LHCN-M2 (cell line): ENCODE results near the gene CREBRF. TPM values are rescaled to one million over a fixed set of nuclear protein-coding genes. Genes with fewer than 3 reads are reported as not detected.
"Not testable (repeated sequence)": the region's sequence is repeated elsewhere in the genome, so short reads cannot be mapped to it uniquely, and the experiment has no call there.

ENCODE experiments used
- DNase-seq: peaks from one replicate; pipeline ENCODE4 v3.0.0-alpha.2; 2012; ENCODE audit warnings: low read depth
- total RNA-seq: library from RNA; depleted of rRNA; stranded (reverse); fragments of >200 nt; gene quantifications from 2 replicates; pipeline ENCODE4 v1.2.3, GENCODE V29; 2014

Gene CREBRF
- total RNA-seq, 1 experiment from 2014 or later: 9.6 TPM

DNA sequence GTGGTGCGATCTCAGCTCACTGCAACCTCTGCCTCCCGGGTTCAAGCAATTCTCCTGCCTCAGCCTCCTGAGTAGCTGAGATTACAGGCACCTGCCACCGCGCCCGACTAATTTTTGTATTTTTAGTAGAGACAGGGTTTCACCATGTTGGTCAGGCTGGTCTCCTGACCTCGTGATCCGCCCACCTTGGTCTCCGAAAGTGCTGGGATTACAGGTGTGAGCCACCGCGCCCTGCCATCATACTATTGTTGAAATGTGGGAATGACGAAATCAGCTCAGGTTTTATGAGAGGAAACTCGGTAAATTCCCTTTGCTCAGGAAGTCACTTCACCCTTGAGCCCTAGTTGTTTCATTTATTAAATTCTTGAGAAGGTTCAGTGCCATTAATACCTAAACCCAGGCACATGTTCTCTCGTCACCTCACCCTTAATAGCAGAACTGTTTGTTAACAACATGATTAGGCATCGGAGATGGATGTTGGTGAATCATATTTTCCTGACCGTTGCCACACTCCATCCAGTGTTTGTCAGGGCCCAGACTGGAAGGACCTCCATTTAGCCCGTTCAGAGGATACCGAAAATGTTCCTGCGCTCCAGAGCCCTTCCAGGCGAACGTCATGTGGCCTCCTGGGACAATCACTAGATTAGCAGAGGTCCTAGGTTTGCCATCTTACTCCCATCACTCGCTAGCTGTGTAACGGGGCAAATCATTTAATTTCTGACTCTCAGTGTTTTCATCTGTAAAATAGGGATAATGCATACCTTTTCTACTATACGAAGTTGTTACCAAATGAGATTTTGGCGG, 20.0 kb upstream of the CREBRF start:
- DNase-seq: no peak

- DNase-seq: no peak
Measured at GRCh38 chr5:173039188-173039587, 17.0 kb upstream of the CREBRF start.

DNA sequence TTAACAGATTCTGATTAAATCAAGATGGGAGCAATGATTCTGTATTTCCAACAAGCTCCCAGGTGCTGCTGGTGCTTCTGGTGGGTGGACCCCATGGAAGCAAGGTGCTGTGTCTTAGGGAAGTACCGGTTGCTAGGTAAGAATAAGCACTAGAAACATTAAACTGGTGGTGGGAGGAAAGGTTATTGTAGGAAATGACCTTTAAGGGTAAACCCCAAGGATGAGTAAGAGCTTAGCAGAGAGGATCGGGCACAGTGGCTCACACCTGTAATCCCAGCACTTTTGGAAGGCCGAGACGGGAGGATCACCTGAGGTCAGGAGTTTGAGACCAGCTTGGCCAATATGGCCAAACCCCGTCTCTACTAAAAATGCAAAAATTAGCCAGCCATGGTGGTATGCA, 16.2 kb upstream of the CREBRF start:
- DNase-seq: no peak

GRCh38 chr5:173041881-173042762, 14.0 kb upstream of the CREBRF start:
- DNase-seq: no peak

- no peak for DNase-seq
Measured at GRCh38 chr5:173042763-173043107, 13.4 kb upstream of the CREBRF start.

DNA sequence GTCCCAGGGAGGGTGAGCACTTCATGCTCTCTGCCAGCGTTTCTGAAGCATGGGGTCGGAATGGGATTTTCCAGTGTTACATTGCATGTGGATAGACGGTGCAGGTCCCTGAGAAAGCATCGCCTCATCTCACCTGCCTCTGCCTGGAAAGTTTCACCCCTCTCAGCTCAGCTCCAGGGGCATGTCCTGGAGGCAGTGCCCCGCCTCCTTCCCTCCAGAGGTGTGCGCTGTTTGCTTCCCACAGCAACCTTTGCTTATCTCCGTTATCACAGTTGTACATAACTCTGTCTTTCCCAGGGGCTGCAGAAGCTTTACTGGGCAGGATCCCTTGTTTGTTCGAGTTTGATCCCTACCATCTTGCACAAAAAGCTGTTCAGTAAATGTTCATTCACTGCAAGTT, 10.7 kb upstream of the CREBRF start:
- DNase-seq: no peak

DNA sequence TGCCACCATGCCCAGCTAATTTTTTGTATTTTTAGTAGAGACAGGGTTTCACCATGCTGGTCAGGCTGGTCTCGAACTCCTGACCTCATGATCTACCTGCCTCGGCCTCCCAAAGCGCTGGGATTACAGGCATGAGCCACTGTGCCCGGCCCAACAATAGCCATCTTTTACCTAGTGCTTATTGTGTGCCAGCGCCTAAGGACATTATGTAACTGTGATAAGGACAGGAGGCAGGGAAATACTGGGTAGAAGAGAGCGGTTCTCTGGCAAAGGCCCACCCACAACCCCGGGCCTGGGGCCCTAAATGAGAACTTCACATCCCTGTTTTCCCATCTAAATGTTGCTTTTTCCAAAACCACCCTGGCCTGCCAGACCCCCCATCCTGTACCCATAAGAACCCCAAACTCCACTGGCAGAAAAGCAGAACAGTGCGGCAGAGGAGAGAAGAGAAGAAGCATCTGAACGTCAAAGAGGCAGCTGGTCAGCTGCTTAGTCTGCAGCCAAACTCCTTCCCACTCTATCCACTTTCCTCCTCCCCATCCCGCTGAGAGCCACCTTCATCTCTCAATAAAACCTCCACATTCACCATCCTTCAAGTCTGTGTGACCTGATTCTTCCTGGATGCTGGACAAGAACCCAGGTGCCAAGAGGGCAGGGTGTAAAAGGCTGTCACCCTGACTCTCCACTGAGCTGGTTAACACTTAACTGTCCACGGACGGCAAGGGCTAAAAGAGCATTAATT, 8.9 kb upstream of the CREBRF start:
- not testable (repeated sequence) for DNase-seq

DNA sequence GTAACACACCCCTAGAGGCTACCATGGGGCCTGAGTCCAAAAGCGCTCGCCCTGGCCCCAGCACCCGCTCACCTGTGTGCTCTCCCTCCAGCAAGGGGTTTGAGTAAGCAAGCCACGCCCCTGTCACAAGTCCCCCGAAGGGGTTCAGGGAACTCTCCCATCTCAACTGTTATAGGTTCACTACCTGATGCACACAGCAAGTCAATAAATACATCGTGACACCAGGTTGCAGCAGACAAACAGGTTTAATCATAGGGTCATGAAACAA, 8.4 kb upstream of the CREBRF start:
- no peak for DNase-seq

GRCh38 chr5:173050791-173051190, 5.4 kb upstream of the CREBRF start:
- no peak for DNase-seq

DNA sequence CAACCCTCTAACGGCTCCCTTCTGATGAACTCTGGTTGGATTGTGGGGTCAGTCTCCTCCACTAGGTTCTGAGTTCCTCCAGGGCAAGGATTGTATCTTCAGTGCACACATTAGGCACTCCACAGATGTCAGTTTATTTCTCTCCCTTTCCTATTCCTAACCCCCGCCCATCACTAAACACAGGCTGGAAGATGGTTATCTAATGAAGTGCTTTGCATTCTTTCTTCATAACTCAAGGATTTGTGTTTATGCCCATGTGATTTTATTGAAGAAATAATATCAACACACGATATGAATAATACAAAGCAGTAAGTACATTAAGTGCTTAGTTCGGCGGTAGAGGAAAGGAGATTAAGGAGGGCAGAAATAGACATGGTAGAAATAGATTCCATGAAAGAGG, 4.4 kb upstream of the CREBRF start:
- DNase-seq: peak; percentile 27

DNA sequence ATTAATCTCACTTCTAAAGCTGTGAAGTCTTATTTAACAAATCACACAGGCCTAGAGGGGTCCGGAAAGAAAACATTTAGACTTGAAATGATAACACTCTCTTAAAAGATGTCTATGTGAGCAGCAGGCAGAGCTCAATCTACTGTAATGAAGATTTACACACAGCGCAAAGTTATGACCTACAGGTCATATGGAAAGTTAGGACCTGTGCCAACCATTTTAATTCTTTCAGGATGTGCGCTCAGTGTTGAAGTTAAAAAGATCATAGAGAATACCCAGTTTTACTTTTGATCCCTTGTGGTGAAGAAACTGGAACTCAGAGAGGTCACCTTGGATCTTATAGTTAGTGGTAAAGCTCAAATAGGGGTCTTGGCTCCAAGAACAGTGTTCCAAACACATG, 3.1 kb upstream of the CREBRF start:
- no peak for DNase-seq

DNA sequence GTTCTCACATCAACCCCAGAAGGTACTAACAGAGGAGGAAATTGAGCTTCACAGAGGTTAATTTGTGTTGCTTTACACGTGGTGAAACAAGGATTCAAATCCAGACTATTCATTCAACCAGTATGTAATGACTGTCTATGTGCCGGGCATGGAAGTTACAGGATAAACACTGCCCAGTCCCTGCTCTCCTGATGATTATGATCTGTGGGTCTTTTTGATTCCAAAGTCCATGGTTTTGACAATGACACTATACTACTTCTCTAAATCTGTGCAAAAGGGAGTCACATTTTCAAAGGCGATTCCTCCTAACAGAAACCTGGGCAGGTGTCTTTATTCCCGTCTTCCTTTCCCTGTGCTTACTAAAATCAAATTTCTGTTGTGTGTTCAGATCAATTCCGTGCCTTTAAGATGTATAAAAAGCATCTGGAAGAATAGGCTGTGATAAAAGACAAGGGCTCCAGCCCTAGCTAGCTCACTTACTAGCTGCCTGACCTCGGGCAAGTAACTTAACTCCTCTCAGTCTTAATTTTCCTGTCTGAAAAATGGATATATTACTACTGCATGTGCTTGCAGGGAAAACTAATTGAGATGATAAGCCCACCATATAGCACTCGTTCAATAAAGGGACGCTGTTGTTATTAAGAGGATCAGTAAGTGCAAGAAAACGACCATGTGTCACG, 970 bp upstream of the CREBRF start:
- DNase-seq: no peak

DNA sequence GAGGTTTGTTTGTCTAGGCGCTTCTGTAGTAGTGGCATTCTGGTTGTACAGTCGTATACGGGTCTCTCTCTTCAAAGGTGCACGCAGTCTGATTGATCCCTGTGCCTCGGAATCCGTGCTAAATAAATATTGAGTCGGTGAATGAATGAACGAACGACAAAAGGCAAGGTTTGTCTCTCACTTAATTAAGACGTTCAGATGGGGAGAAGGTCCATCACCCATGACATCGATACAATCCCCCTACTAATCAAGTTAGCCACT, 500 bp upstream of the CREBRF start:
- no peak for DNase-seq

- no peak for DNase-seq
Measured at GRCh38 chr5:173056783-173057061, 570 bp downstream of the CREBRF start.

DNA sequence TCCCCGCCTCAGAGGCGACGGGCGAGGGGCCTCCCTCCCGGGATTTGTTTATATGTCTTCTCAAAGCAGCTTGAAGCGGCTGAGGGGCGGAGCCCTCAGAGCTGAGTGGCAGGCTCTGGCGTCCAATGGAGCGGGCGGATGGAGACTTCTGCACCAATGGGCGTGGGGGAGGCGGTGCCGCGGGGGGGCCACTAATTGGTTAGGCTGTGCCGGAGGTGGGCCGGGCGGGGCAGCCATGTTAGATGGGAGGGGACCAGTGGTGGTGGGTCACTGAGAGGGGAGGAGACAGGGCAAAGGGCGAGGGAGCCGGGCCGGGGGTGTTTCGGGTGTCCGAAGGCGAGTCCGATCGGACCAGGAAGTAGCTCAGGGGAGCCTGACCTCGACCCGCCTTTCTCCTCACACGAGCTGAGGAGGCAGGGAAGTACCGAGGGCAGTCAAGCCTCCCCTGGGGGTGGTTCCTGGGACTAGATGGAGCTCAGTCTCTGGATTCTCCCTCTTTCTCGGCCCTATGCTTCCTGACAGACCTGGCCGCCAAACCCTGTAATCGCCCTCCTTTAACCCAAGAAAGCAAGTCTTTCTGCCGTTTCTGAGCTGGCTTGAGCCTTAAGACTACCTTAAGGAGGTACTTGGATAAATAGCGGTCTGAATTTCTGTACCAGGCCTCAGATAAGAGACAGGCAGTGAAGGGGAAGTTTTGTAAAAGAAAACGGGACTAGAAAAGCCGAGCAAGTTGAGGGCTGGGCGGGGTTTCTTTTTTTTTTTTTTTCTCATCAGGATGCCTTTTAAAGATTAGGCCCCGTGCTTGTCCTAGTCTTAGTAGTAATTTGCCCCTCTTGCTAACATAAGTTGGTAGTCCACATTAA, 1.1 kb downstream of the CREBRF start:
- peak; percentile 96 for DNase-seq

- no peak for DNase-seq
Measured at GRCh38 chr5:173062141-173062540, 6.0 kb downstream of the CREBRF start.

DNA sequence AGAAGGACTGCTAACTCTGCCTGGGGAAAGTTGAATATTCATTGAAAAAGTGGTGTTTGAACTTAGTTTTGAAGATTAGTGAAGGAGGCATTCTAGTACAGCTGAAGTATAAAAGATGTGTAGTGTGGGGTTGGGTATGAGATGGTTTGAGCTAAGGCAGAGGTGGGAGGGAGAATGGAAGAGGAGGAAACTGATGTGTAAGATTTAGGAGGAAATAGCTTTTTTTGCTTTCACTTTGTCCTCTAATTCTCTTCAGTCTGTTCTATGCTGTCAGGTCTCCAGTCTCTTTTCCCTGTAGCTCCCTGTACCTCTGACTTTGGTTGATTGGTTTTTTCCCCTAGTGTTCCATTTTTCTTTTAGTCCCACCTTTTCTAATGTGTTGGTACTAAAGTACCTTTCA, 9.0 kb downstream of the CREBRF start:
- no peak for DNase-seq

DNA sequence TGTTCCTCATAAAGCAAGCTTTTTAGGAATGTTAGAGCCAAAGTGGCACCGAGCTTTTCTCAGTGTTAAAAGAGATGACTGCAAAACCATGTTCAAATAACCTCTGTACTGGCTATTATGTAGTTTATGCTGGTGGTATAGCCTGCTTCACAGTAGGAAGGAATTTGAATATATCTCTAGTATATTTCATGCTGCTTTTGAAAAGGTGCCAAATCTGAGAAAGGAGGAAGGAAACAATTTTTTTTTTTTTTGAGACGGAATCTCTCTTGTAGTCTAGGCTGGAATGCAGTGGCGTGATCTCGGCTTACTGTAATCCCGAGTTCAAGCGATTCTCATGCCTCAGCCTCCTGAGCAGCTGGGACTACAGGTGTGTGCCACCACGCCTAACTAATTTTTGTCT, 13.5 kb downstream of the CREBRF start:
- DNase-seq: no peak

DNA sequence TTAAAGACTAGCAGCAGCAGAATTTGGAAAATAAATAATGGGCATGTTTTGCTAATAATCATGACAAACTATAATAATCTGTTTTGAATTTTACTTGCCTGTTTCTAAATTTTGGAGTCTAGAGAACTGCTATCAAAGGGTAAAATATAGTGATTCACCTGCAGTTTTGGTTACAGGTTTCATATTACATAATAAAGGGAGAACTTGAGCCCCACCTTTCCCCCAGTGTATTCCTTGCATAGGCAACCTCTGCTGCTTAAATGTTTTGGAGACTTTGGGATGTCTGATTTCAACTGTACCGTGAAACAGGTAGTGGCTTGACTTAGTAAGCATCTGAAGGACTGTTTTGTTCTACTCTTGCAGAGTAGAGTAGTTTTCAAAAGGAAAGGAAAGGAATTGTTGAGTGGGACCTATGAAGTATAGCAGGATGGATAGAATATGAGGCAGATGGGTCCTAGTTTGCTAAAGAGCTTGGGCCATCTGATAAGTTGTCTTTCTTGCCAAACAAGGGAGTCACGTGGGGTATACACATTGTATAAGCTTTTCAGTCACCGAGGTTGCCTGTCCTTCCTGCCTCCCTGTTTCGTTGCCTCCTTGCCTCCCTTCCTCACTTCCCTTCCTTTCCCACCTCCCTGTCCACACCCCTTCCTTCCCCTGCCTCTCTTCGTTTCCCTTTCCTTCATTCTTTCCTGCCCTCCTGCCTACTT, 19.1 kb downstream of the CREBRF start:
- DNase-seq: no peak

- DNase-seq: no peak
Measured at GRCh38 chr5:173075970-173076369, 19.8 kb downstream of the CREBRF start.

DNA sequence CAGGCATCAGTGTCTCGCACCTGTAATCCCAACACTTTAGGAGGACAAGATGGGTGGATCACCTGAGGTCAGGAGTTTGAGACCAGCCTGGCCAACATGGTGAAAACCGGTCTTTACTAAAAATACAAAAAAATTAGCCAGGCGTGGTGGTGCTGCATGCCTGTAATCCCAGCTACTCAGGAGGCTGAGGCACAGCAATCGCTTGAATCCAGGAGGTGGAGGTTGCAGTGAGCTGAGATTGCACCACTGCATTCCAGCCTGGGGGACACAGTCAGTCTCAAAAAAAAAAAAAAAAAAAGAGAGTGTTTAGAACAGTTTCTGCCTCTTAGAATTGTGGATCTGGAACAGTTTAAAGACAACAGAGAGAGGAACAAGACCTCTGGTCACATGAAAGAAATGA, 20.3 kb downstream of the CREBRF start:
- DNase-seq: not testable (repeated sequence)
